IMR-90 (cell line): ENCODE data around the gene C2orf49. TPM values are rescaled to one million over a fixed set of nuclear protein-coding genes. Genes with fewer than 3 reads are reported as not detected.

Experiments
- ATAC-seq: fragments of 200-7000 bp; cut with Tn5 transposase; 2 replicates; pipeline ENCODE4 v1.9.1; 2020; ENCODE audit warnings: low read depth, mild to moderate bottlenecking, moderate library complexity
- BruUV-seq: library from RNA; stranded (reverse); fragments of 400-500 nt; replicated peaks from 2 replicates; lab custom pipeline; 2021; lab: Mats Ljungman, UMichigan
- CTCF ChIA-PET: fragments of 300-600 bp; formaldehyde crosslinking; extraction: SDS; loops from one replicate; lab custom pipeline; 2021; ENCODE audit warnings: antibody characterized with exemption; lab: Yijun Ruan, JAX
- POLR2A ChIA-PET: fragments of 300-600 bp; sonication (Branson Sonifier 250); formaldehyde crosslinking; loops from one replicate; lab custom pipeline; 2022; ENCODE audit warnings: antibody characterized with exemption; ENCODE audit not compliant: unreplicated experiment; lab: Charles Lee
- DNase-seq: peaks from one replicate; pipeline ENCODE4 v3.0.0; 2013
- H2AFZ ChIP-seq: replicated peaks from 2 replicates; pipeline ENCODE3; 2013; ENCODE audit warnings: low read length, mild to moderate bottlenecking; ENCODE audit not compliant: poor library complexity
- H2AK5ac ChIP-seq: 2 replicates; pipeline ENCODE4 v1.6.1; 2013; ENCODE audit warnings: low read depth, low read length, inconsistent platforms
- H2AK9ac ChIP-seq: replicated peaks from 2 replicates; pipeline ENCODE3; 2013; ENCODE audit warnings: mild to moderate bottlenecking, low read depth, low read length, moderate library complexity; ENCODE audit not compliant: poor library complexity
- H2BK120ac ChIP-seq: 2 replicates; pipeline ENCODE4 v1.6.1; 2013; ENCODE audit warnings: low read depth, low read length, inconsistent platforms
- H2BK15ac ChIP-seq: 3 replicates; pipeline ENCODE4 v1.6.1; 2013; ENCODE audit warnings: low read depth, low read length, inconsistent platforms
- H2BK20ac ChIP-seq: 2 replicates; pipeline ENCODE4 v1.6.1; 2013; ENCODE audit warnings: low read depth, mild to moderate bottlenecking, inconsistent platforms, low read length, moderate library complexity
- H2BK5ac ChIP-seq: 2 replicates; pipeline ENCODE4 v1.6.1; 2013; ENCODE audit warnings: mild to moderate bottlenecking, low read depth, low read length, inconsistent platforms; ENCODE audit not compliant: poor library complexity, severe bottlenecking
- H3K14ac ChIP-seq: replicated peaks from 2 replicates; pipeline ENCODE4 v1.6.1; 2013; ENCODE audit warnings: low read depth, low read length, inconsistent platforms
- H3K18ac ChIP-seq: 2 replicates; pipeline ENCODE4 v1.6.1; 2013; ENCODE audit warnings: low read depth, low read length, control low read depth
- H3K23ac ChIP-seq: 2 replicates; pipeline ENCODE4 v1.6.1; 2013; ENCODE audit warnings: low read depth, low read length, inconsistent platforms
- H3K27ac ChIP-seq: 2 replicates; pipeline ENCODE4 v1.5.1; 2013; ENCODE audit warnings: mild to moderate bottlenecking, control low read depth, low read length; ENCODE audit not compliant: insufficient read depth
- H3K27me3 ChIP-seq: 2 replicates; pipeline ENCODE4 v1.6.1; 2013; ENCODE audit warnings: low read length; ENCODE audit not compliant: control insufficient read depth, insufficient read depth
- H3K36me3 ChIP-seq: 2 replicates; pipeline ENCODE4 v1.6.1; 2013; ENCODE audit warnings: low read length, mixed read lengths; ENCODE audit not compliant: control insufficient read depth, insufficient read depth
- H3K4ac ChIP-seq: 2 replicates; pipeline ENCODE4 v1.6.1; 2013; ENCODE audit warnings: low read depth, low read length, inconsistent platforms
- H3K4me1 ChIP-seq: 2 replicates; pipeline ENCODE4 v1.6.1; 2013; ENCODE audit warnings: low read length, mixed read lengths; ENCODE audit not compliant: control insufficient read depth, insufficient read depth
- H3K4me2 ChIP-seq: 2 replicates; pipeline ENCODE4 v1.6.1; 2013; ENCODE audit warnings: low read depth, mild to moderate bottlenecking, control low read depth, low read length, moderate library complexity
- H3K4me3 ChIP-seq: 2 replicates; pipeline ENCODE4 v1.5.1; 2013; ENCODE audit warnings: low read depth, mild to moderate bottlenecking, control low read depth, low read length, moderate library complexity; ENCODE audit not compliant: insufficient read depth
- H3K56ac ChIP-seq: 2 replicates; pipeline ENCODE4 v1.6.1; 2013; ENCODE audit warnings: low read length, inconsistent platforms; ENCODE audit not compliant: insufficient read depth; ENCODE audit errors: extremely low read depth
- H3K79me1 ChIP-seq, 2 experiments: 2 replicates each; pipeline ENCODE4 v1.6.1; 2013; ENCODE audit warnings: low read length in 2 of 2, inconsistent platforms in 1 of 2, low read depth in 1 of 2
- H3K9ac ChIP-seq: 2 replicates; pipeline ENCODE4 v1.6.1; 2013; ENCODE audit warnings: low read depth, low read length, control low read depth
- H3K9me1 ChIP-seq: 2 replicates; pipeline ENCODE4 v1.6.1; 2013; ENCODE audit warnings: low read length, inconsistent platforms; ENCODE audit not compliant: insufficient read depth
- H3K9me3 ChIP-seq: 2 replicates; pipeline ENCODE4 v1.6.1; 2013; ENCODE audit warnings: low read length; ENCODE audit not compliant: control insufficient read depth, insufficient read depth
- H4K20me1 ChIP-seq: 2 replicates; pipeline ENCODE4 v1.6.1; 2013; ENCODE audit warnings: low read length, inconsistent platforms; ENCODE audit not compliant: insufficient read depth
- H4K5ac ChIP-seq: 2 replicates; pipeline ENCODE4 v1.6.1; 2013; ENCODE audit warnings: mild to moderate bottlenecking, low read depth, low read length, control low read depth
- H4K8ac ChIP-seq, 2 experiments: 2 replicates each; pipeline ENCODE4 v1.6.1; 2013; ENCODE audit warnings: low read depth in 2 of 2, low read length in 2 of 2, control low read depth in 1 of 2, inconsistent platforms in 1 of 2
- H4K91ac ChIP-seq: 2 replicates; pipeline ENCODE4 v1.6.1; 2013; ENCODE audit warnings: low read depth, low read length, inconsistent platforms; ENCODE audit not compliant: insufficient read depth
- BHLHE40 ChIP-seq: fragments of 150-350 bp; IDR thresholded peaks from 2 replicates; pipeline ENCODE4 v1.6.1; 2016; ENCODE audit warnings: mild to moderate bottlenecking, low read depth, low read length
- CEBPB ChIP-seq: IDR thresholded peaks from 2 replicates; pipeline ENCODE4 v1.6.1; 2012; ENCODE audit warnings: low read depth, low read length, improper control_type of control experiment
- CHD1 ChIP-seq: IDR thresholded peaks from 2 replicates; pipeline ENCODE4 v1.6.1; 2012; ENCODE audit warnings: low read depth, low read length, improper control_type of control experiment
- FOS ChIP-seq: fragments of 150-350 bp; IDR thresholded peaks from 2 replicates; pipeline ENCODE4 v1.6.1; 2016; ENCODE audit warnings: low read depth, low read length
- MAFK ChIP-seq: IDR thresholded peaks from 2 replicates; pipeline ENCODE4 v1.6.1; 2012; ENCODE audit warnings: low read depth, low read length, improper control_type of control experiment
- MAZ ChIP-seq: IDR thresholded peaks from 2 replicates; pipeline ENCODE4 v1.6.1; 2012; ENCODE audit warnings: low read depth, mild to moderate bottlenecking, low read length, improper control_type of control experiment, moderate library complexity, borderline replicate concordance
- MXI1 ChIP-seq: IDR thresholded peaks from 2 replicates; pipeline ENCODE4 v1.6.1; 2012; ENCODE audit warnings: low read depth, mild to moderate bottlenecking, low read length, moderate library complexity, borderline replicate concordance
- NFE2L2 ChIP-seq: fragments of 150-350 bp; IDR thresholded peaks from 2 replicates; pipeline ENCODE4 v1.6.1; 2016; ENCODE audit warnings: low read depth, mild to moderate bottlenecking, low read length
- POLR2A ChIP-seq: IDR thresholded peaks from 2 replicates; pipeline ENCODE4 v1.6.1; 2012; ENCODE audit warnings: mild to moderate bottlenecking, low read depth, low read length
- RAD21 ChIP-seq: IDR thresholded peaks from 2 replicates; pipeline ENCODE4 v1.6.1; 2012; ENCODE audit warnings: low read length, improper control_type of control experiment
- RCOR1 ChIP-seq: IDR thresholded peaks from 2 replicates; pipeline ENCODE4 v1.6.1; 2012; ENCODE audit warnings: mild to moderate bottlenecking, low read length, improper control_type of control experiment; ENCODE audit not compliant: insufficient replicate concordance
- RFX5 ChIP-seq: IDR thresholded peaks from 2 replicates; pipeline ENCODE4 v1.8.0; 2012; ENCODE audit warnings: low read depth, mild to moderate bottlenecking, low read length, moderate library complexity
- SMC3 ChIP-seq: fragments of 150-350 bp; IDR thresholded peaks from 2 replicates; pipeline ENCODE4 v1.6.1; 2016; ENCODE audit warnings: low read depth, mild to moderate bottlenecking, antibody characterized with exemption, low read length, moderate library complexity
- WGBS, 2 experiments: methylation state at CpG; one replicate each; pipeline versions ENCODE4 v1.1.5 to v1.1.7; 2013; ENCODE audit warnings: missing lambda C conversion rate in 2 of 2; ENCODE audit not compliant: insufficient read length in 1 of 2; ENCODE audit errors: extremely low coverage in 2 of 2; 5-methylcytosine and 5-hydroxymethylcytosine counted together
- dilution Hi-C: fragments of 300-500 bp; cut with HindIII; formaldehyde crosslinking; loops from one replicate; pipeline ENCODE4 v1.14.3; 2018; ENCODE audit warnings: low sequenced_read_pairs; ENCODE audit not compliant: unreplicated experiment
- in situ Hi-C: fragments of 300-500 bp; cut with MboI; formaldehyde crosslinking; loops from 3 replicates; pipeline ENCODE4 v1.14.3; 2019; ENCODE audit warnings: low sequenced_read_pairs, inconsistent platforms, mixed read lengths
- intact Hi-C: fragments of 100-400 bp; cut with micrococcal nuclease; formaldehyde crosslinking; loops from 2 replicates; pipeline ENCODE4 v1.10.0; 2022
- polyA plus RNA-seq, 3 experiments: library from polyadenylated mRNA; depleted of rRNA; stranded (reverse); fragments of >200 nt; gene quantifications; 2 replicates each; pipeline ENCODE4 v1.2.3, GENCODE V29; 2012; ENCODE audit warnings: low replicate concordance in 1 of 3
- total RNA-seq: library from RNA; depleted of rRNA; stranded (reverse); fragments of >200 nt; gene quantifications from 2 replicates; pipeline ENCODE4 v1.2.3, GENCODE V29; 2012
- TF ChIP-seq, protein P1 (sequence below): conservative IDR thresholded peaks from 2 replicates; pipeline ENCODE4 v1.5.1; 2012; ENCODE audit warnings: mild to moderate bottlenecking, low read depth, low read length, improper control_type of control experiment
- TF ChIP-seq, protein P2 (sequence below): fragments of 150-350 bp; IDR thresholded peaks from 2 replicates; pipeline ENCODE4 v1.6.1; 2016; ENCODE audit warnings: low read depth, mild to moderate bottlenecking, low read length, moderate library complexity, borderline replicate concordance
- TF ChIP-seq, protein P3 (sequence below): fragments of 150-350 bp; IDR thresholded peaks from 2 replicates; pipeline ENCODE4 v1.6.1; 2017; ENCODE audit warnings: mild to moderate bottlenecking, antibody characterized with exemption, low read length, low read depth

The C2orf49 gene
- total and polyA plus RNA-seq, 2 of the 4 experiments (the other 2 are of a cell fraction), result 3.8 to 8.5 TPM

DNA sequence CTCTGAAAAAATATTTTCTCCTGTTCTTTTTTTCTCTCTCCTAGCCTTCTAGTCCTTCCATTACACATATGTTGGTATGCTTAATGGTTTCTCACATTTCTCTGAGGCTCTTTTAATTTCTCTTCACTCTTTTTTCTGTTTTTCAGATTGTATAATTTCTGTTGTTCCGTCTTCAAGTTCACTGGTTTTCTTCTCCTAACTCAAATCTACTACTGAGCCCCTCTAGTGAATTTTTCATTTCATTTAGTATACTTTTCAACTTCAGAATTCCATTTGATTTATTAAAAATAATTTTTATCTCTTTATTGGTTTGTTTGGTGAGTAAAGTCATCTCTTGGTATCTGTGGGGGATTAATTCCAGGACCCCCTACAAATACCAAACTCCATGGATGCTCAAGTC lies 19.8 kb downstream of the C2orf49 start:
- no peak overlapping the region for H2BK120ac ChIP-seq
- H2BK20ac ChIP-seq, result no peak overlapping the region
- no CpG with 5 or more reads among the region's 1 CpG for WGBS, 2 experiments
- peaks cover 4% of the 10 kb centered on the region; the same call in 1 of the 2 replicates for H4K20me1 ChIP-seq
- no peak overlapping the region for H4K8ac ChIP-seq
- dilution Hi-C loops (no loop called here), intact Hi-C loops (no loop called here), in situ Hi-C loops (no loop called here)
- H3K23ac ChIP-seq, result no peak overlapping the region
- H3K56ac ChIP-seq, result no peak overlapping the region
- H3K79me1 ChIP-seq, result peaks cover 6 to 29% of the 10 kb centered on the region in 2 experiments; a peak in 2 of 4 replicates
- CTCF ChIA-PET, result no interaction called here
- H3K4ac ChIP-seq, result no peak overlapping the region
- H3K18ac ChIP-seq, result no peak overlapping the region
- H2AFZ ChIP-seq, result no peak overlapping the region
- TF ChIP-seq MXI1 (no peak), CEBPB (no peak), MAZ (no peak), CHD1 (no peak), SMC3 (no peak), POLR2A (no peak), RAD21 (no peak), RFX5 (no peak), FOS (no peak), NFE2L2 (no peak), MAFK (no peak), RCOR1 (no peak), BHLHE40 (no peak)
- TF ChIP-seq, protein P1, sequence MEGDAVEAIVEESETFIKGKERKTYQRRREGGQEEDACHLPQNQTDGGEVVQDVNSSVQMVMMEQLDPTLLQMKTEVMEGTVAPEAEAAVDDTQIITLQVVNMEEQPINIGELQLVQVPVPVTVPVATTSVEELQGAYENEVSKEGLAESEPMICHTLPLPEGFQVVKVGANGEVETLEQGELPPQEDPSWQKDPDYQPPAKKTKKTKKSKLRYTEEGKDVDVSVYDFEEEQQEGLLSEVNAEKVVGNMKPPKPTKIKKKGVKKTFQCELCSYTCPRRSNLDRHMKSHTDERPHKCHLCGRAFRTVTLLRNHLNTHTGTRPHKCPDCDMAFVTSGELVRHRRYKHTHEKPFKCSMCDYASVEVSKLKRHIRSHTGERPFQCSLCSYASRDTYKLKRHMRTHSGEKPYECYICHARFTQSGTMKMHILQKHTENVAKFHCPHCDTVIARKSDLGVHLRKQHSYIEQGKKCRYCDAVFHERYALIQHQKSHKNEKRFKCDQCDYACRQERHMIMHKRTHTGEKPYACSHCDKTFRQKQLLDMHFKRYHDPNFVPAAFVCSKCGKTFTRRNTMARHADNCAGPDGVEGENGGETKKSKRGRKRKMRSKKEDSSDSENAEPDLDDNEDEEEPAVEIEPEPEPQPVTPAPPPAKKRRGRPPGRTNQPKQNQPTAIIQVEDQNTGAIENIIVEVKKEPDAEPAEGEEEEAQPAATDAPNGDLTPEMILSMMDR, result no peak
- TF ChIP-seq, protein P2, sequence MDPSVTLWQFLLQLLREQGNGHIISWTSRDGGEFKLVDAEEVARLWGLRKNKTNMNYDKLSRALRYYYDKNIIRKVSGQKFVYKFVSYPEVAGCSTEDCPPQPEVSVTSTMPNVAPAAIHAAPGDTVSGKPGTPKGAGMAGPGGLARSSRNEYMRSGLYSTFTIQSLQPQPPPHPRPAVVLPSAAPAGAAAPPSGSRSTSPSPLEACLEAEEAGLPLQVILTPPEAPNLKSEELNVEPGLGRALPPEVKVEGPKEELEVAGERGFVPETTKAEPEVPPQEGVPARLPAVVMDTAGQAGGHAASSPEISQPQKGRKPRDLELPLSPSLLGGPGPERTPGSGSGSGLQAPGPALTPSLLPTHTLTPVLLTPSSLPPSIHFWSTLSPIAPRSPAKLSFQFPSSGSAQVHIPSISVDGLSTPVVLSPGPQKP, result no peak
- TF ChIP-seq, protein P3, sequence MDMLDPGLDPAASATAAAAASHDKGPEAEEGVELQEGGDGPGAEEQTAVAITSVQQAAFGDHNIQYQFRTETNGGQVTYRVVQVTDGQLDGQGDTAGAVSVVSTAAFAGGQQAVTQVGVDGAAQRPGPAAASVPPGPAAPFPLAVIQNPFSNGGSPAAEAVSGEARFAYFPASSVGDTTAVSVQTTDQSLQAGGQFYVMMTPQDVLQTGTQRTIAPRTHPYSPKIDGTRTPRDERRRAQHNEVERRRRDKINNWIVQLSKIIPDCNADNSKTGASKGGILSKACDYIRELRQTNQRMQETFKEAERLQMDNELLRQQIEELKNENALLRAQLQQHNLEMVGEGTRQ, result no peak
- no peak overlapping the region for H3K4me2 ChIP-seq
- DNase-seq (no peak), ATAC-seq (no peak)
- no peak overlapping the region for H2BK5ac ChIP-seq
- H3K9ac ChIP-seq, result no peak overlapping the region
- POLR2A ChIA-PET, result no interaction called here
- no peaks in the 10 kb centered on the region for H3K9me3 ChIP-seq
- H3K27me3 ChIP-seq, result no peaks in the 10 kb centered on the region
- H3K9me1 ChIP-seq, result no peaks in the 10 kb centered on the region
- H3K36me3 ChIP-seq, result peaks cover 30% of the 10 kb centered on the region
- H3K27ac ChIP-seq, result no peak overlapping the region
- peaks cover 2% of the 10 kb centered on the region; the same call in 1 of the 2 replicates for H3K4me1 ChIP-seq
- H3K4me3 ChIP-seq, result no peak overlapping the region
- no peak overlapping the region for H4K5ac ChIP-seq
- BruUV-seq, result no TSS peak
- H2AK5ac ChIP-seq, result no peak overlapping the region
- H3K14ac ChIP-seq, result no peak overlapping the region
- H2BK15ac ChIP-seq, result no peak overlapping the region
- H4K91ac ChIP-seq, result no peak overlapping the region
- H2AK9ac ChIP-seq, result no peak overlapping the region
